GM21526 (cell line): ENCODE data around the gene DEFB129.
"Not testable (repeated sequence)": the region's sequence is repeated elsewhere in the genome, so short reads cannot be mapped to it uniquely, and the experiment has no call there.

Source experiments
- ATAC-seq: cut with Tn5 transposase; IDR thresholded peaks from one replicate; pipeline ENCODE4 v1.9.1; 2021; ENCODE audit warnings: moderate library complexity; ENCODE audit not compliant: unreplicated experiment, low FRiP score

DEFB129 gene, protein sequence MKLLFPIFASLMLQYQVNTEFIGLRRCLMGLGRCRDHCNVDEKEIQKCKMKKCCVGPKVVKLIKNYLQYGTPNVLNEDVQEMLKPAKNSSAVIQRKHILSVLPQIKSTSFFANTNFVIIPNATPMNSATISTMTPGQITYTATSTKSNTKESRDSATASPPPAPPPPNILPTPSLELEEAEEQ

DNA sequence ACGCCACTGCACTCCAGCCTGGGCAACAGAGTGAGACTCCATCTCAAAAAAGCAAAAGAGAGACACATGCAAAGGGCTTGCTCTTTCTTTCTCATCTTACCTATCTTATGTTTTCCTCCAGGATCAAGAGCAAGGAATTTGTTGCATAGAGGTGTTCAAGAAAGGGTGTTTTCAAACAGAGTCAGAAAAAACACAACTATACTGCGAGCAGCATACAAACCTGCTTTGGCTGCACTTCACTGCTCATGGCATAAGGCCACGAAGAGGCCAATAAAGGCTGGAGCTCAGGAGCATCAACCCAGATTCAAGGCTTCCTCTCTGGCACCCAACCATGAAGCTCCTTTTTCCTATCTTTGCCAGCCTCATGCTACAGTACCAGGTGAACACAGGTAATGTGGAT lies at the start of gene DEFB129:
Gene DEFB129 (plus strand): TSS at position 301 of the 400 bp plus-strand sequence. CDS start 31 bp downstream, at position 332.
- no peak for ATAC-seq

DNA sequence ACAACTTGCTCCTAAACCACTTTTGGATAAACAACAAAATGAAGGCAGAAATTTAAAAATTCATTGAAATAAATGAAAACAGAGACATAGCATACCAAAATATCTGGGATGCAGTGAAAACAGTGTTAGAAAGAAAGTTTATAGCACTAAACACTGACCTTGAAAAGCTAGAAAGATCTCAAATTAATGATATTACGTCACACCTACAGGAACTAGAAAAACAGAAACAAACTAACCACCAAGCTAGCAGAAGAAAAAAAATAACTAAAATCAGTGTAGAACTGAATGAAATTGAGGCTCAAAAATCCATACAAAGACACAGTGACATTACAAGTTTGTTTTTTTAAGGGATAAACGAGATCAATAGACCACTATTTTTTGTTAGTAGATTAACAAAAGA lies 42.8 kb upstream of the DEFB129 start:
- ATAC-seq = no peak

DNA sequence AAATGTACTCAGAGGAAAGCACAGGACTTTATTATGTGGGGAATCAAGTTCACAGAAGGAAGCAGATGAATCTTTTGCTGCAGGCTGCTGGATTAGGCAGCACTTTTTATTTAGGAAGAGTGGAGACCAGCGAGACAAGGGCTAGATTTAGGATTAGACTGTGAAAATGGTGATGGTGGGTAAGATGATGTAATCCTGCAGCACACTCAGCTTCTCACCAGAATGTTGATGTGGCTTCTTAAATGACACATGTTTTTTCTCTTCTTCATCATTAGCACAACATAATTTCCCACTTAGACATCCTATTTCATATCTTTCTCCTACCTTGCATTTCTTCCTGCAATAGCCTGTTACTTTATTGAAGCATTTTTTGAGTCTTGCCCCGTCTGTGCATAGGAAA lies 39.3 kb upstream of the DEFB129 start:
- no peak for ATAC-seq

DNA sequence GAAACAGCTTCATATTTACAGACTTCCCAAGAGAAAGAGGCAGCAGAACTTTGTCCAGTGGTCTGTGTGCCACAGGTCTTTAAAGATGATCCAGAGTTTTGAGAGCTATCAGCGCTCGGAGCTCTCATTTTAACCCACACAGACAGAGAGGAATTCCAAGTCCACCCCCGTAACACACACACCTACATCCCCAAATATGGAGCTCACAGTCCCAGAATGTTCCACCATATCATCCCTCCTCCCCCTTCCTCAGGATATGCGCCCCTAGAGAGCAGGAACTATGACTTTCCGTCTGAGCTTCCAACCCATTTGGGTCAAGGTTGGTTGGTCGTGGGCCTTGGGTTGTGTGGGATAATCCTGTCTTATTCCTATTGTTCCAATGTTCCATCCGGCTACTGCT lies 37.4 kb upstream of the DEFB129 start, which contains the start of gene DEFB128:
Gene DEFB128 (minus strand): TSS at position 101 of the 400 bp plus-strand sequence. CDS start 88 bp downstream, at position 13.
- no peak for ATAC-seq

DNA sequence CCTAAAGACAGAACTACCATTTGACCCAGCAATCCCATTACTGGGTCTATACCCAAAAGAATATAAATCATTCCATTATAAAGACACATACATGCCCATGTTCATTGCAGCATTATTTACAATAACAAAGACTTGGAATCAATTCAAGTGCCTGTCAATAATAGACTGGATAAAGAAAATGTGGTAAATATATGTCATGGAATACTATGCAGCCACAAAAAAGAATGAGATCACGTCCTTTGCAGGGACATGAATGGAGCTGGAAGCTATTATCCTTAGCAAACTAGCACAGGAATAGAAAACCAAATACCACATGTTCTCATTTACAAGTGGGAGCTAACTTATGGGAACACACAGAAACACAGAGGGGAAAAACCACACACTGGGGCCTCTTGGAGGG lies 28.8 kb upstream of the DEFB129 start:
- ATAC-seq = no peak

DNA sequence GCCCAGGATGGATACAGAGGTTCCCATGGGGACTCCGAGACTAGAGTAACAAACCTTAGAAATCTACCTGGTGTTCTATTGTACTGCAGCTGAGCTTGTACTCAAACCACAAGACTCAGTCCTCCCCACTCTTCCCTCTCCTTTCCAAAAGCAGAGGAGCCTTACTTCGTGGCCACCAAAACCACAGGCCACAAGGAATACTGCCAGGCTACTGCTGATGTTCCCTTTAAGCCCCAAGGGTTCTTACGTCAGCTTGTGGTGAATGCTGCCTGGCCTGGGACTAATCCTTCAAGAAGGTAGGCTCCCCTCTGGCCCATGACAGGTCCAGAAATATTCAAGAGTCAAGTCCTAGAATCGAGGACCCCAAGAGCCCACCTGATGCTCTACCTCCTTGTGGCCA lies 27.1 kb upstream of the DEFB129 start:
- no peak for ATAC-seq

DNA sequence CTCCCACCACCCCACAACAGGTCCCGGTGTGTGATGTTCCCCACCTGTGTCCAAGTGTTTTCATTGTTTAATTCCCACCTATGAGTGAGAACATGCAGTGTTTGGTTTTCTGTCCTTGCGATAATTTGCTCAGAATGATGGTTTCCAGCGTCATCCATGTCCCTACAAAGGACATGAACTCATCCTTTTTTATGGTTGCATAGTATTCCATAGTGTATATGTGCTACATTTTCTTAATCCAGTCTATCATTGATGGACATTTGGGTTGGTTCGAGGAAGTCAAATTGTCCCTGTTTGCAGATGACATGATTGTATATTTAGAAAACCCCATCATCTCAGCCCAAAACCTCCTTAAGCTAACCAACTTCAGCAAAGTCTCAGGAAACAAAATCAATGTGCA lies 23.4 kb upstream of the DEFB129 start:
- not testable (repeated sequence) for ATAC-seq

DNA sequence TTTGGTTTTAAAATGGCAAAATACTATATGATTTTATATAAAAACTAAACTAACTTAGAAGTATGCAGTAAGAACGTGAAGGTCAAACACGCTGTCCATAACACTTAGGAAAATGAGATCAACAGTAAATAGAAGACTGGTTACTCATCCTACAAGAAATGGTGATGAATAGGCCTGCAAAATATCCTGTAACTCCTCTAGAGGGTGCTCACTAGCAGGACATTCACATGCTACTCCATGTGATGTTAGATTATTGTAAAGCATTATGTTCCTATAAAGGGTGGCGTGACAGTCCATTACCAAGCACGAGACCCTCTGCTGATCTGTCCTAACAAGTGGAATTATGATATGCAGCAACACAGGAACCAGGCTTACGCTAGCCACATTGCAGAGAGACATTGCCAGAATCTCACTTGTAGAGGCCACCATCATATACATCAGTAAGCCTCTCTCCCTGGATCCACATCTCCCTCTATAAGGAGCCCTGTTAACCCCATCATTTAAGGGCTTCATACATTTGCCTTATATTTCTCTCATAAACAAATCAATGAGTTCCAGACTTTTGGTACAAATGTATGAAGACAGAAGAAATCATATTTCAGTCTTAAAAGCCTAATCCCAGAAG lies 18.0 kb upstream of the DEFB129 start:
- no peak for ATAC-seq

DNA sequence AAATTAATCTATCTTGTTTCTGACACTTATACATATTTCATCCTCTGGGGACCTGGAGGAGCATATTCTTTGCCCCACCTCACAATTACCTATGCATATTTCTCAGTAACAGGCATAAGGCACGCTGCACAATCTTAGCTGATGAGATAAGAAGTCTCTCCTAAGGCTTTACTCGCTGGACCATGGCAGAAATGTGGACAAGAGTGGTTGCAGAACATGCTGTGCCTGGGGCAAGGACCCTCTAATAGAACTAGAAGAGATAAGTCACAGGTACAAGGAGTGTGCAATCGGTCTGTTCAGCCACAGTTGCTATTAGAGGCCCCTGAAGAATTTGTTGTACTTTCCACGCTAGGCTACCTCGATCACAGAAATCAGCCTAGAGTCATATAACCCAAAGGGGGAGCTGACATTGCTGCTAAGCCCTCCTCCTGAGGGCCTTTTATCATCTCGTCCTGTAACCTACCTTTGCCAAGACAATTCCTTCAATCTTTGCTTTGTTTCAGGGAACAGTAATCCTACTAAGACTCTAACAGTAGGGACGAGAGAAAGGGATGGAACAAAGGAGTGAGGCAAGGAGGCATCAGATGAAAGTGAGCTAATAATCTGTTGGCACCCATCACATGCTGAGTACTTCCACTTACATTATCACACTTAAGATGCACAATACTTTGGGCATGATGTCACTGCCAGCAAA lies 16.1 kb upstream of the DEFB129 start:
- ATAC-seq = no peak

DNA sequence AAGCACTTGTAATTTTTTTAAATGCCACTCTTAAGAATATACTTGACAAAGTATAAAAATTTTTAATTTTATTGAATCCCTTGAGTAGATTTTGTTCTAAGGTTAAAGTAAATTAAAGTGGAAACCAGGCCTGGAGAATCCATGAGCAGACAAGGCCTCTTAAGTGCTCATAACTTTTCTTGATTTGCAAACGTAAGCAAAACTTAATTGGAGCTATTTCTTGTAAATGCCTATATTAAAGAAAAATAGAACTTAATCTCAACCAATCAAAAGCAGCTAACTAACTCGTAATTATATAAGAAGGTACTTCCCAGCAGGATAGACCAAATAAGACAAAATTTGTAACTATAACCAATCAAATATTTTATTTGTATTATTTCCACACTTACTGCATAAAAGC lies 12.7 kb upstream of the DEFB129 start:
- no peak for ATAC-seq

DNA sequence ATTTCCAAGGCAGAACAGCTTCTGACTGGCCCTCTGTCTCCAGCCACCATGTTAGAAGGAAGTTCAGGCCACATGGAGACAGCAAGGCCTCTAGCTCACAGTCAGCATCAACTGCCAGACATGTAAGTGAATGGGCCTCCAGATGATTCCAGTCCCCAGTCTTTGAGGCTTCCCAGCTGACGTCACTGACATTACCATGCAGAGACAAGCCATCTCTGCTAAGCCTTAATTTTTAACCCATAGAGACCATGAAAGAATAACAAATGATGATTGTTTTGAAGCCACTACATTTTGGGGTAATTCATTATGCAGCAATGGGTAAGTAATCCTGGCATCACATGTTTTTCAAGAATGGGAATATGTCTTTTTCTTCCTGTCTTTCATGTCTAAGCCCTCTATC lies 11.3 kb upstream of the DEFB129 start:
- no peak for ATAC-seq

DNA sequence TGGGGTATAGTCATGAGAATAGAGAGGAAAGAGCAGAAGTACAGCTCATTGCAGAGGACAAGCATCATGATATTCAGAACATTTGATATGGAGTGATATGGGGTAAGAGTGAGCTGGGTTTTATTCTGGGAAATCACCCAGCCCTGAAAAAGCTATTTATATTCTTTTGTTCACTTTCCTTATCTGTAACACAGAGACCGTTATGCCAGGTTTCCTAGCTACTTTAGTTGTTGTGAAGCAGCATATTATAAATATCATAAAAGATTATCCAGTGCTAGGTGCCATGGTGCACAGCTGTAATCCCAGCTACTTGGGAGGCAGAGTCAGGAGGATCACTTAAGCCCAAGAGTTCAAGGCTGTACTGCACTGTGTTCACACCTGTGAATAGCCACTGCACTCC lies 9.8 kb upstream of the DEFB129 start:
- ATAC-seq = no peak

DNA sequence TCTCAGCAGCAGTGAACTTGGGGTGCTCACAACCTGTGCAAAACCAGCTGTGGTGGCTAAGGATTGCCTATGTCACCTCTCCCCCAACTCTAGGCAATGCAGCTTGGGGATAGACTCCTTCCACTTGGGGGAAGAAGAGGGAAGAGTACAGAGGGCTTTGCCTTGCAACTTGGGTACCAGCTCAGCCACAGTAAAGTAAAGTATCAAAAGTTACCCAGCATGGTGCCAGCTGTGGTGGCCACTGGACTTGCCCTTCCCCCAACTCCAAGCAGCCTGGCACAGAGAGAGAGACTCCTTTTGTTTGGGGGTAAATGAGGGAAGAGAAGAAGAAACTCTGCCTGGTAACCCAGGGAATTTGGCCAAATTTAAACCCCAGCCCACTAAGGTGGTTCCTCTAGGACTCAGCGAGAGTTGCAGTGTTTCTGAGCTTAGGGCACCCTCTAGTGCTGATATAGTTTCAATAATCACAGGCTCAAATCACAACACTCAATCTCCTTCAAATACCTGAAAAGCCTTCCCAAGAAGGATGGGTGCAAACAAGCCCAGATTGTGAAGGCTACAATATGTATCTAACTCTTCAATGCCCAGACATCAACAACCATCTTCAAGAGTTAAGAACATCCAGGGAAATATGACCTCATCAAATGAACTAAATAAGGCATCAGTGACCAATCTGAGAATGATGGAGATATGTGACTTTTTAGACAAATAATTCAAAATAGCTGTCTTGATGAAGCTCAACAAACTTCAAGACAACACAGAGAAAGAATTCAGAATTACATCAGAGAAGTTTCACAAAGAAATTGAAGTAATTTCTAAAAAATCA lies 7.6 kb upstream of the DEFB129 start:
- ATAC-seq = no peak

DNA sequence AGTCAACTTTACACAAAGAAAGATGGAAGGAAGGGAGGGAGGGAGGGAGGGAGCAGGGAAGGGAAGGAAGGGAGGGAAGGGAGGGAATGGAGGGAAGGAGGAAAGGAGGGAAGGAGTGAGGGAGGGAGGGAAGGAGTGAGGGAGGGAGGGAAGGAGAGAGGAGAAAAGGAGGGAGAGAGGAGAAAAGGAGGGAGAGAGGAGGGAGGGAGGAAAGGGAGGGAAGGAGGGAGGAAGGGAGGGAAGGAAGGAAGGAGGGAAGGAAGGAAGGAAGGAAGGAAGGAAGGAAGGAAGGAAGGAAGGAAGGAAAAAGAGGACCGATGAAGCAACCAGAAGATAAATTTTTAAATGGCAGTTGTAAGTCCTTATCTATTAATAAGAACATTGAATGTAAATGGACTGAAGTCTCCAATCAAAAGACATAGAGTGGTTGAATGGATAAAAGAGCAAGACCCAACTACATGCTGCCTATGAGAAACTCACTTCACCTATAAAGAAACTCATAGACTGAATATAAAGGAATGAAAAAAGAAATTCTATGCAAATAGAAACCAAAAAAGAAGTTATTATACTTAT lies 5.7 kb upstream of the DEFB129 start:
- ATAC-seq = no peak

DNA sequence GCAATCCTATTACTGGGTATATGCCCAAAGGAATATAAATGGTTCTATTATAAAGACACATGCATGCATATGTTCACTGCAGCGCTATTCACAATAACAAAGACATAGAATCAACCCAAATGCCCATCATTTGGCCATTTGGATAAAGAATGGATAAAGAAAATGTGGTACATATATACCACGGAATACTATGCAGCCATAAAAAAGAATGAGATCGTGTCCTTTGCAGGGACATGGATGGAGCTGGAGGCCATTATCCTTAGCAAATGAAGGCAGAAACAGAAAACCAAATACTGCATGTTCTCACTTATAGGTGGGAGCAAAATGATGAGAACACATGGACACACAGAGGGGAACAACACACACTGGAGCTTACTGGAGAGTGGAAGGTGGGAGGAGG lies 1.2 kb upstream of the DEFB129 start:
- ATAC-seq = not testable (repeated sequence)

DNA sequence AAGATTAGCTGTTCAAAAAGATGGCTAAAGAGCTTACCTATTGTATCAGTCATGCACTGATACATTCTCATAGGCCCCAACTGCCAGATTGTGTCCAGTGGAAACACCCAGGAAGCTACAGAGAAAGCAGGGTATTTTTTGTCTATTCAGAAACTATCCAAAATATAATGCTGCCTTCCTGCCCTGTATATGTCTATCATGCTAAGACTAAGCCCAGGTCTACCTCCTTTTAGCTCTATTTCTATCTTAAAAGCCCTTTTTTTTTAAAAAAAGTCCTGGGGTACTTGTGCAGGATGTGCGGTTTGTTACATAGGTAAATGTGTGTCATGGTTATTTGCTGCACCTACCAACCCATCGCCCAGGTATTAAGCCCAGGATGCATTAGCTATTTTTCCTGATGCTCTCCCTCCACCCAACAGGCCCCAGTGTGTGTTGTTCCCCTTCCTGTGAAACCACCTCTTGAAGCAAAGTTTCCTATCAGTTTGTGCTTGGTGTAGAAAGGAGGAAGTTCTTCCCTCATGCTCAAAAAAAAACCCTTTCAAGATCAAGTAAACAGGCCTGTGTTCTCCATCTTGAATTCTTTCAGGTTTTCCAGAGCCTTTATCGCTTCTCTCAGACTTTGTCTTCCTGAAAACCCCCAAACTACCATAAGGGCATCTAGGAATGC lies 514 bp downstream of the DEFB129 start:
- no peak for ATAC-seq

DNA sequence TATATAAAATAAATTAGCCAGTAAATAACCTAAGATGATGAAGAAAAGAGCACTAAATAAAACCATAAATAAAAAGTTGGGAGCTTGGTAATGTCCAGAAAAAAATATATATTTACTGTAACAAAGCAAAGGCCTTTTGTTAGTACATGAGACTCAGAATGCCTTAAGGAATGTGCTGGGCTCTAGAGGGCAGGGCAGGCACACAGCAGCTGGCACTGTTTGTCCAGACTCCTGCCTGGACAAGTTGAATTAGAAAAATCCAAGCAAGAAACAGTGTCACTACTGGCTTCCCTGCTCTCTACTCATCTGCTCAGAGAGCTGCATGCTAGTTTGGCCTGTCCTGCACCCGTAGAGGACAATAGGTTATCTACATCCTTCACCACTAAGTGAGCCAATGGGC lies 8.8 kb downstream of the DEFB129 start:
- no peak for ATAC-seq

DNA sequence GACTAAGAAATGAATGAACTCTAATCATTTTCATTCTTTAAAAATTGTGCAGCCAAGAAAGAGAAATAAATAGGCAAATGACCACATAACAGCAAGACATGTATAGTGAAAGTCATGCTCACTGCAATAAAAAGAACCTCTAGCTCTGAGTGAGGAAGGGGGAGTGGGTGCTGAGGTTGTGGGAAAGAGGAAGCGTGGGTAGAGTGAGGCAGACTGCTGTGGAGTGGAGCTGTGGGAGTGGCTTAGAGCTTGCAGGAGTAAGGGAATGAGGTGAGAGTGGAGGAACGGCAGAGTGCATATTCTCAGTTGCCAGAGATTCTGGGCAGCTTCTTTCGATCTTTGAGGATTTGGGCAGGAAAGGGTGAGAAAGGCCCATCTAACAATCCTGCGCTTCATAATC lies 10.4 kb downstream of the DEFB129 start:
- ATAC-seq = no peak

DNA sequence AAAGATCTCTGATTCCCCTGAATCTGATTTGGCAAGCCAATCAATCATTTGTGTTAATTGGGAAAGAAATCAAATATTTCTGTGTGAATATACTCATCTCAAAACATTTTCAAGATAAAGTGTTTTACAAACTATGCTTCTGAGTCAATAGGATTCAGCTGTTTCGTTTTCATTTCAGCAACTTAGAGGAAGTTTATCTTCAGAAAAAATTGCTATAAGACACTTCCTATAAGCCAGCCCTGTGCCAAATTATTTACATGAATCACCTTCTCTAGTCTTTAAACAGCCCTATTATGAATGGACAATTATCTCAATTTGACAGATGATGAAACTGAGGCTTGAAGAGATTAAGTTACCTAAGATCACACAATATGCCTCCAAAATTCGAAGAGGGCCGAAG lies 10.9 kb downstream of the DEFB129 start:
- no peak for ATAC-seq

DNA sequence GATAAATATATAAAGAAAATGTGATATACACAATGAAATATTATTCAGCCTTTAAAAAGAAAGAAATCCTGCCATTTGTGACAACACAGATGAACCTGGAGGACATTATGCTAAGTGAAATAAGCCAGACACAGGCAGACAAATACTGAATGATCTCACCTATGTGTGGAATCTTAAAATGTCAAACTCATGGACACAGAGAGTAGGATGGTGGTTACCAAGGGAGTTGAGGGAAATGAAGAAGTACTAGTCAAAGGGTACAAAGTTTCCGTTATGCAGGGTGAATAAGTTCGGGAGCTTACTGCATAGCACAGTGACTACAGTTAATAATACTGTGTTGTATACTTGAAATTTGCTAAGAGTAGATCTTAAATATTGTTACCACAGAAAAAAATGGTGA lies 15.8 kb downstream of the DEFB129 start:
- ATAC-seq = no peak
